ENCODE measurements around the gene CPT1C.
"Not testable (repeated sequence)": the region's sequence is repeated elsewhere in the genome, so short reads cannot be mapped to it uniquely, and the experiment has no call there.

Gene CPT1C

DNA sequence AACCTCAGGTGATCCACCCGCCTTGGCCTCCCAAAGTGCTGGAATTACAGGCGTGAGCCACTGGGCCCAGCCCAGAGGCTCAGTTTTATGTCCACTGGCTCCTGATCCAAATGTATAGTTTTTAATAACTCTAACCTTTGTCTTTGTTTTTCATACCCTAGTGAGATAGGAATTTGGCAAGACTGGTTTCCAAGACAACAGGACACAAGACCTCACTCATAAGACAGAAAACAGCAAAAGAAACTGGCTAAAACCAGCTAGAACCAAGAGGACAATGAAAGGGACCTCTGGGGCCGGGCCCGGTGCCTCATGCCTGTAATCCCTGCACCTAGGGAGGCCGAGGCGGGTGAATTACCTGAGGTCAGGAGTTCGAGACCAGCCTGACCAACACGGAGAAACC, 27.6 kb downstream of the CPT1C start:
- TF ChIP-seq, protein P1, sequence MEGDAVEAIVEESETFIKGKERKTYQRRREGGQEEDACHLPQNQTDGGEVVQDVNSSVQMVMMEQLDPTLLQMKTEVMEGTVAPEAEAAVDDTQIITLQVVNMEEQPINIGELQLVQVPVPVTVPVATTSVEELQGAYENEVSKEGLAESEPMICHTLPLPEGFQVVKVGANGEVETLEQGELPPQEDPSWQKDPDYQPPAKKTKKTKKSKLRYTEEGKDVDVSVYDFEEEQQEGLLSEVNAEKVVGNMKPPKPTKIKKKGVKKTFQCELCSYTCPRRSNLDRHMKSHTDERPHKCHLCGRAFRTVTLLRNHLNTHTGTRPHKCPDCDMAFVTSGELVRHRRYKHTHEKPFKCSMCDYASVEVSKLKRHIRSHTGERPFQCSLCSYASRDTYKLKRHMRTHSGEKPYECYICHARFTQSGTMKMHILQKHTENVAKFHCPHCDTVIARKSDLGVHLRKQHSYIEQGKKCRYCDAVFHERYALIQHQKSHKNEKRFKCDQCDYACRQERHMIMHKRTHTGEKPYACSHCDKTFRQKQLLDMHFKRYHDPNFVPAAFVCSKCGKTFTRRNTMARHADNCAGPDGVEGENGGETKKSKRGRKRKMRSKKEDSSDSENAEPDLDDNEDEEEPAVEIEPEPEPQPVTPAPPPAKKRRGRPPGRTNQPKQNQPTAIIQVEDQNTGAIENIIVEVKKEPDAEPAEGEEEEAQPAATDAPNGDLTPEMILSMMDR (IDR thresholded peaks at IDR 0.05; ENCODE audit: low read depth, low read length, missing control alignments): no peak
- DNase-seq (ENCODE audit: extremely low read depth, low read depth): no peak
- no peak overlapping the region for H3K4me3 ChIP-seq (replicated peaks; ENCODE audit: low read depth, low read length)

DNA sequence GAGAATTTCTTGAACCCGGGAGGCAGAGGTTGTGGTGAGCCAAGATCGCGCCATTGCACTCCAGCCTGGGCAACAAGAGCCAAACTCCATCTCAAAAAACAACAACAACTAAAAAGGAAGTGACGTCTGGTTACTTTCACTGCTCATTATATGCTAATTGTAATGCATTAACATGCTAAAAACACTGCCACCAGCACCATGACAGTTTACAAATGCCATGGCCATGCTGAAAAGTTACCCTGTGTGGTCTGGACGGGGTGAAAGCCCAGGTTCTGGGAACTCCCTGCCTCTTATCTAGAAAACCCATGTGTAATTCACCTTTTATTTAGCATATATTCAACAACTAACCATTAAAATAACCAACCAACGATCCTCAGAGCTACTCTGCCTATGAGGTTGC, 28.1 kb downstream of the CPT1C start:
- TF ChIP-seq, protein P1 (IDR thresholded peaks at IDR 0.05; ENCODE audit: low read depth, low read length, missing control alignments): no peak
- DNase-seq (ENCODE audit: extremely low read depth, low read depth): no peak
- no peak overlapping the region for H3K4me3 ChIP-seq (replicated peaks; ENCODE audit: low read depth, low read length)

DNA sequence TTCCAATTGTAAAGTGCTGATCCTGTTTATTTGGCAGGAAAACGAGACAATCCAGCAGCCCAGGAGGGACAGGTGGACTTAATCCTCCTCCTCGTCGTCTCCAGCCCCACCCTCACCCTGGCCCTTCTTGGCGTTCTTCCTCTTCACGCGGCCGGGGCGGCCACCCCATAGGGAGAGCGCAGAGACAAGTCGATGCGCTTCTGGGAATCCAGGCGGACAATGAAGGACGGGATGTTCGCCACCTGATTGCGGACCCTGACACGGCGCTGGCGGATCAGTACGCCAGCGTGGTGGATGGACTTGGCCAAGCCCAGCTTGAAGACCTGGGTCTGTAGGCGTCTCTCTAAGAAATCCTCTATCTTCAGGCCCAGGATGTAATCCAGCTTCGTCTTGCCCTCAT, 28.5 kb downstream of the CPT1C start:
- not testable (repeated sequence) for H3K4me3 ChIP-seq (replicated peaks; ENCODE audit: low read depth, low read length); DNase-seq (ENCODE audit: extremely low read depth, low read depth)

DNA sequence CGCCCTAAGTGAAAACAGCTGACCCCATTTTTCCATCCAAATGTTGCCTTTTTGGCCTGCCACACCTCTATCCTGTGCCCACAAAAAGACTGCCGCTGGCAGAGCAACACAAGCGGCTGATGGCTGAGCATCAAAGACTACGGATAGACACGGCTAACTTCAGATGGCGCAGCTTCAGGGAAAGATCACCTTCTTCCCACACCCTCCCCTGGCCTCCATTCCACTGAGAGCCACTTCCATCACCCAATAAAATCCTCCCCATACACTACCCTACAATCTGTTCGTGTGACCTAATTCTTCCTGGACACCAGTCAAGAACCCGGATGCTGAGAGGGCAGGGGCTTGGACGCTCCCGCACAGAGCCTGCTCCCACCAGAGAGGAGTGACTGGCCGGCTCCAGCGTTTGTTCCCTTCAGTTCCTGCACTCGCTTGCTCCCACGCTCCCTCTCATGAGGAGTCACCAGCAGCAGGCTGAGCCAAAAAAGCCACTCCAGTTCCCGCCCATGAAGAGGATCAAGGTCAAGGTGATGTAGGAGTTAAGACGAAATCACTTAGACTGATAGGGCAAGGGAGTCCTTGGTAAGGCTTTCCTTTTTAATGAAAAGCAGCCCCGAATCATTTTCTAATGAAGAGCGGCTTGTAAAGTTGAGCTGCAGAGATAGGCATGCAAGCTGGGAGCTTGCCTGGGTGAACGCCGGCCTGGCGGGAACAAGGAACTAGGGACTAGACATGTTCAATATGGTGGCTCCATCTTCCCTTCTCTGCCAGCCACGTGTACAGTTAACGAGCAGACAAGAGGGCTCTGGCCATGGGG, 36.5 kb downstream of the CPT1C start:
- no peak for DNase-seq (ENCODE audit: extremely low read depth, low read depth)
- no peak overlapping the region for H3K4me3 ChIP-seq (replicated peaks; ENCODE audit: low read depth, low read length)
- TF ChIP-seq, protein P1 (IDR thresholded peaks at IDR 0.05; ENCODE audit: low read depth, low read length, missing control alignments): no peak

DNA sequence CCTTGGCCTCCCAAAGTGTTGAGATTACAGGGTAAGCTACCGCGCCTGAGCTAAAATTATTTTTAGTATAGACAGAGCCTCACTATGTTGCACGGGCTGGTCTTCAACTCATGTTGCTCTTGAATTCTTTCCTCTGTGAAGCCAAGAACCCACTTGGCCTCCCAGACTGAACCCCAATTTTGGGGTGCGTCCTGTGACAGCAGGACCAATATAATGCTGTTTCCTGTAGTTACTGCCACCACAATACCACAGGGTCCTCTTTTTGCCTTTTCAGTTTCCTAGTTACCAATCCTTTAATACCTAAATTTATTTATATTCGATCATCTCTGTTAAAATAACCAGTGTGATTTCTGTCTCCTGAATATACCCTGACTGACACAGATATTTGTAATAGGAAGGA, 39.2 kb downstream of the CPT1C start:
- DNase-seq (ENCODE audit: extremely low read depth, low read depth): no peak
- H3K4me3 ChIP-seq (replicated peaks; ENCODE audit: low read depth, low read length): no peak overlapping the region
- TF ChIP-seq, protein P1 (IDR thresholded peaks at IDR 0.05; ENCODE audit: low read depth, low read length, missing control alignments): no peak

DNA sequence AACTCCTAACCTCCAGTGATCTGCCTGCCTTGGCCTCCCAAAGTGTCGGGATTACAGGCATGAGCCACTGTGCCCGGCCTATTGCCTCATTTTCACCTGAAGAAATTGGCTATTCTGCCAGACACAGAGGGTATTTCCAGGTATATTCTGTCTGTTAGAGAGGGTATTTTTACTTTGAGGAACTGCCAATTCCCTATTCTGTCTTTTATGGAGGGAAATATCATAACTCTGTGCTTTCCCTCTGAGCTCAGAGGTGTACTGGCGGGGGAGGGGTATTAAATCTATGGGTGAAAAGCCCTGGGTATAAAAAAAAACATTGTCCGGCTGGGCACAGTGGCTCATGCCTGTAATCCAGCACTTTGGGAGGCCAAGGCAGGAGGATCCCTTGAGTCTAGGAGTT, 47.4 kb downstream of the CPT1C start:
- no peak overlapping the region for H3K4me3 ChIP-seq (replicated peaks; ENCODE audit: low read depth, low read length)
- DNase-seq (ENCODE audit: extremely low read depth, low read depth): no peak
- TF ChIP-seq, protein P1 (IDR thresholded peaks at IDR 0.05; ENCODE audit: low read depth, low read length, missing control alignments): no peak

DNA sequence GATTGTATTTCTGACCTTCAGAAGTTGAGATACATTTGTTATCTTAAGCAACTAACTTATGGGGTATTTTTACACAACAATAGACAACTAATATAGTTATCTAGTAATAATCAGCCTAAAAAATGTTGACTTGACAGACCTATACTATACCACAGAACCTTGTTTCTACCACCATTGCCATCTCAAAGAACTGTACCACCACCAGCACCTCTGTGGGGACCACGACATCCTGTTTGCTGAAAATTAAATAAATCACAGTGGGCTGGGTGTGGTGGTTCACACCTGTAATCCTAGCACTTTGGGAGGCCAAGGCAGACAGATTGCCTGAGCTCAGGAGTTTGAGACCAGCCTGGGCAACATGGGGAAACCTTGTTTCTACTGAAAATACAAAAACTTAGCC, 48.2 kb downstream of the CPT1C start:
- no peak overlapping the region for H3K4me3 ChIP-seq (replicated peaks; ENCODE audit: low read depth, low read length)
- no peak for DNase-seq (ENCODE audit: extremely low read depth, low read depth)
- TF ChIP-seq, protein P1 (IDR thresholded peaks at IDR 0.05; ENCODE audit: low read depth, low read length, missing control alignments): no peak
